K562 (cell line): ENCODE results near the gene ZDHHC14. TPM values are rescaled to one million over a fixed set of nuclear protein-coding genes. Genes with fewer than 3 reads are reported as not detected.
A peak's percentile ranks its signal among the peaks of the same experiment; 100 is the strongest.

ENCODE experiments used
- ATAC-seq: fragments of 200-7000 bp; cut with Tn5 transposase; 3 replicates; pipeline ENCODE4 v1.9.1; 2020; ENCODE audit warnings: moderate library complexity
- BruUV-seq: library from RNA; stranded (reverse); fragments of 400-500 nt; replicated peaks from 2 replicates; lab custom pipeline; 2021; lab: Mats Ljungman, UMichigan
- CTCF ChIA-PET: fragments of 300-600 bp; formaldehyde crosslinking; extraction: SDS; loops from one replicate; lab custom pipeline; 2021; ENCODE audit warnings: low intra/inter-chr PET ratio; lab: Yijun Ruan, JAX
- POLR2A ChIA-PET: fragments of 300-600, 350-650 bp; sonication (Branson Sonifier 250); formaldehyde crosslinking; extraction: SDS; loops from one replicate; lab custom pipeline; 2021; ENCODE audit warnings: antibody characterized with exemption, inconsistent platforms; lab: Yijun Ruan, JAX
- DNase-seq, 4 experiments: peaks; one replicate each; pipeline versions ENCODE4 v3.0.0 to v3.0.0-alpha.2; 2011 to 2018; ENCODE audit warnings: low spot score in 3 of 4, mixed read lengths in 3 of 4; ENCODE audit errors: extremely low read depth in 1 of 4
- FAIRE-seq: peaks from 2 replicates; lab custom pipeline; 2011; peaks lifted over from hg19 to GRCh38; lab: Jason Lieb, UNC
- H2AFZ ChIP-seq: 2 replicates; pipeline ENCODE4 v1.6.0; 2011; ENCODE audit warnings: low read depth, low read length, control low read depth, inconsistent platforms
- H3K27ac ChIP-seq: fragments of 200-600 bp; 3 replicates; pipeline ENCODE4 v1.8.0; 2011; ENCODE audit warnings: low read depth, mild to moderate bottlenecking, control low read depth, inconsistent platforms, low read length, moderate library complexity, mixed read lengths; ENCODE audit errors: extremely low read depth
- H3K27me3 ChIP-seq, 2 experiments: fragments of 300-600 bp in 1 of 2; 2 replicates in 1 of 2; 3 replicates in 1 of 2; pipeline versions ENCODE4 v1.6.0 to v1.8.0; 2011; ENCODE audit warnings: inconsistent platforms in 2 of 2, low read length in 2 of 2, mild to moderate bottlenecking in 1 of 2, mixed read lengths in 1 of 2, moderate library complexity in 1 of 2; ENCODE audit not compliant: control insufficient read depth in 2 of 2, insufficient read depth in 2 of 2
- H3K36me3 ChIP-seq: fragments of 300-600 bp; 3 replicates; pipeline ENCODE4 v1.8.0; 2011; ENCODE audit warnings: mild to moderate bottlenecking, low read length, inconsistent platforms; ENCODE audit not compliant: control insufficient read depth, insufficient read depth
- H3K4me1 ChIP-seq, 2 experiments: fragments of 200-600 bp in 1 of 2; replicated peaks in 1 of 2; 2 replicates in 1 of 2; 3 replicates in 1 of 2; pipeline versions ENCODE4 v1.5.1 to v1.8.0; 2011; ENCODE audit warnings: inconsistent platforms in 2 of 2, low read length in 2 of 2, mild to moderate bottlenecking in 1 of 2, mixed read lengths in 1 of 2, moderate library complexity in 1 of 2; ENCODE audit not compliant: control insufficient read depth in 2 of 2, insufficient read depth in 2 of 2
- H3K4me2 ChIP-seq: 2 replicates; pipeline ENCODE4 v1.6.1; 2011; ENCODE audit warnings: low read length, control low read depth, inconsistent platforms, mixed read lengths; ENCODE audit not compliant: insufficient read depth
- H3K4me3 ChIP-seq: fragments of 200-600 bp; sonication (generic), shearing (Covaris generic); 2 replicates; pipeline ENCODE4 v1.5.1; 2016; ENCODE audit warnings: control low read depth, inconsistent platforms
- H3K79me2 ChIP-seq: fragments of 200-600 bp; 3 replicates; pipeline ENCODE4 v1.8.0; 2011; ENCODE audit warnings: low read length, inconsistent platforms; ENCODE audit not compliant: control insufficient read depth, insufficient read depth
- H3K9ac ChIP-seq, 2 experiments: 2 replicates each; pipeline versions ENCODE4 v1.6.0 to v1.6.1; 2011; ENCODE audit warnings: low read depth in 2 of 2, low read length in 2 of 2, control low read depth in 1 of 2, inconsistent platforms in 1 of 2, mild to moderate bottlenecking in 1 of 2, mixed read lengths in 1 of 2; ENCODE audit not compliant: insufficient read depth in 1 of 2
- H3K9me1 ChIP-seq: one replicate; pipeline ENCODE4 v1.6.0; 2011; ENCODE audit warnings: inconsistent platforms, mild to moderate bottlenecking, low read length, moderate library complexity; ENCODE audit not compliant: control insufficient read depth, insufficient read depth
- H3K9me3 ChIP-seq: replicated peaks from 2 replicates; pipeline ENCODE4 v1.5.1; 2011; ENCODE audit warnings: low read depth, low read length, inconsistent platforms; ENCODE audit not compliant: control insufficient read depth, insufficient read depth
- H4K20me1 ChIP-seq: replicated peaks from 2 replicates; pipeline ENCODE4 v1.6.1; 2011; ENCODE audit warnings: low read length, inconsistent platforms, mixed read lengths; ENCODE audit not compliant: control insufficient read depth, insufficient read depth
- CAMTA2 ChIP-seq: fragments of 250-450 bp; sonication (Bioruptor Pico); conservative IDR thresholded peaks from 2 replicates; pipeline ENCODE4 v1.5.1; 2022
- CBX5 ChIP-seq: IDR thresholded peaks from 2 replicates; pipeline ENCODE4 v1.6.1; 2014; ENCODE audit warnings: low read depth, borderline replicate concordance
- KAT7 ChIP-seq: sonication (generic); formaldehyde crosslinking; IDR thresholded peaks from 2 replicates; pipeline ENCODE4 v1.8.0; 2022; ENCODE audit warnings: missing genetic modification reagents, mild to moderate bottlenecking, borderline replicate concordance
- MNT ChIP-seq, 2 experiments: fragments of 450-650 bp; conservative IDR thresholded peaks; 2 replicates each; pipeline ENCODE4 v1.6.1; 2017; ENCODE audit warnings: mild to moderate bottlenecking in 2 of 2, moderate library complexity in 2 of 2
- SNIP1 ChIP-seq: fragments of 450-650 bp; IDR thresholded peaks from 2 replicates; pipeline ENCODE4 v1.7.1; 2017; ENCODE audit warnings: low read depth, mild to moderate bottlenecking
- SP2 ChIP-seq: IDR thresholded peaks from 2 replicates; pipeline ENCODE4 v1.6.1; 2011; ENCODE audit warnings: mild to moderate bottlenecking, low read depth, low read length, moderate library complexity; ENCODE audit not compliant: poor library complexity, severe bottlenecking; ENCODE audit errors: extremely low read depth
- ZBTB12 ChIP-seq: fragments of 250-450 bp; sonication (Bioruptor Pico); IDR thresholded peaks from 2 replicates; pipeline ENCODE4 v1.4.0; 2020
- ZBTB40 ChIP-seq, 2 experiments: fragments of 450-650 bp in 1 of 2; sonication (generic) in 1 of 2; formaldehyde crosslinking in 1 of 2; IDR thresholded peaks; 2 replicates each; pipeline versions ENCODE4 v1.7.1 to v1.9.0; 2016 to 2022; ENCODE audit warnings: inconsistent platforms in 1 of 2, mild to moderate bottlenecking in 1 of 2, missing genetic modification reagents in 1 of 2
- ZBTB7A ChIP-seq: IDR thresholded peaks from 2 replicates; pipeline ENCODE4 v1.6.1; 2011; ENCODE audit warnings: low read depth, mild to moderate bottlenecking, low read length, moderate library complexity, borderline replicate concordance; ENCODE audit not compliant: control insufficient read depth
- WGBS: fragments of 100-300 bp; shearing (Covaris generic); methylation state at CpG from one replicate; pipeline ENCODE4 v1.1.6; 2016; ENCODE audit warnings: low coverage, mixed read lengths; ENCODE audit not compliant: insufficient coverage; ENCODE audit errors: missing lambda C conversion rate; 5-methylcytosine and 5-hydroxymethylcytosine counted together
- in situ Hi-C: fragments of 300-500 bp; cut with MboI; formaldehyde crosslinking; loops from 4 replicates; pipeline ENCODE4 v1.15.0; 2018; ENCODE audit warnings: inconsistent platforms, mixed read lengths
- intact Hi-C: fragments of 100-400 bp; cut with micrococcal nuclease; formaldehyde crosslinking; loops from 2 replicates; pipeline ENCODE4 v1.14.2; 2022
- polyA plus RNA-seq, 8 experiments: library from polyadenylated mRNA; depleted of rRNA in 4 of 8; stranded (reverse) in 5 of 8; unstranded in 3 of 8; fragments of >200 nt; fragmentation: Nextera tagmentation in 2 of 8; fragmentation: Illumina TruSeq in 1 of 8; extraction: Ambion mirVana in 2 of 8; extraction: Trizol in 1 of 8; gene quantifications; 2 replicates each; pipeline versions ENCODE4 v1.2.1 to v1.2.3, GENCODE V29; 2011 to 2014; ENCODE audit warnings: inconsistent platforms in 1 of 8, missing spikeins in 1 of 8
- total RNA-seq, 7 experiments: library from RNA; depleted of rRNA in 6 of 7; stranded (reverse); fragments of >200 nt in 6 of 7; fragmentation: Illumina TruSeq in 2 of 7; extraction: Trizol in 2 of 7; gene quantifications; 2 replicates each; pipeline versions ENCODE4 v1.2.1 to v1.2.3, GENCODE V29; 2011 to 2021; ENCODE audit warnings: low replicate concordance in 1 of 7

The ZDHHC14 gene
- total and polyA plus RNA-seq, 9 of the 15 experiments (the other 6 are each of a cell fraction or from before 2014, with no cell fraction given): 0.92 to 23.1 (median 13.8) TPM

GRCh38 chr6:157380458-157380778 lies 572 bp upstream of the ZDHHC14 start:
- Histone ChIP-seq H3K27me3 (no peaks in the 10 kb centered on the region), H3K36me3 (peaks cover 9% of the 10 kb centered on the region; the same call in 1 of the 3 replicates), H3K4me3 (peak overlapping the region; percentile 77), H2AFZ (peak overlapping the region; percentile 76), H4K20me1 (peaks cover 10% of the 10 kb centered on the region), H3K4me1 (peaks cover 21 to 29% of the 10 kb centered on the region in 2 experiments; a peak in 4 of 5 replicates), H3K4me2 (peak overlapping the region; percentile 88; the same call in 1 of the 2 replicates), H3K9me1 (peaks cover 3% of the 10 kb centered on the region), H3K27ac (peak overlapping the region; percentile 75), H3K9me3 (no peaks in the 10 kb centered on the region), H3K9ac (peak overlapping the region; percentile 76 to 94), H3K79me2 (peaks cover 40% of the 10 kb centered on the region)
- DNase-seq (peak in 1 of 4 experiments; percentile 37), ATAC-seq (peak; percentile 33), FAIRE-seq (no peak)
- ChIA-PET POLR2A (interaction anchor here (0.7 to 2.6 kb wide), 6 partner anchors 11 to 1574 kb away, joined by 3 to 15 read pairs (median 4); partner anchors contain the start of gene TMEM242), CTCF (no interaction called here)
- no TSS peak for BruUV-seq
- WGBS: 0% methylated on average over 11 of the region's 28 CpGs
- in situ Hi-C loops (no loop called here), intact Hi-C loops (loop anchor here (2.0 to 5.0 kb wide), 5 partner anchors 58 to 216 kb away; partner anchors contain the start of gene TMEM242)
- peak in 1 of 2 experiments; percentile 23; a peak in 1 of 4 replicates for TF ChIP-seq MNT (conservative IDR thresholded peaks at IDR 0.05)
- no peak for TF ChIP-seq ZBTB12 (CRISPR knock-in tag)
- peak; percentile 24; the same call in 1 of the 2 replicates for TF ChIP-seq KAT7 (CRISPR knock-in tag)
- peak; percentile 57; the same call in 1 of the 2 replicates for TF ChIP-seq ZBTB7A
- TF ChIP-seq SP2: no peak
- TF ChIP-seq CBX5: no peak
- TF ChIP-seq SNIP1: no peak
- TF ChIP-seq CAMTA2 (CRISPR knock-in tag): no peak
- peak; percentile 62; the same call in 1 of the 2 replicates for TF ChIP-seq ZBTB40 (IDR thresholded peaks at IDR 0.05)
- TF ChIP-seq ZBTB40 (CRISPR knock-in tag; IDR thresholded peaks at IDR 0.05): no peak
